GM08714 (cell line): ENCODE measurements around the gene ANKRD29.

Source experiments
- H3K4me3 ChIP-seq: fragments of 200-500 bp; sonication (Bioruptor generic); 2 replicates; pipeline ENCODE4 v1.5.1; 2014; ENCODE audit warnings: mild to moderate bottlenecking, low read length, inconsistent platforms
- ZNF274 ChIP-seq: IDR thresholded peaks from 2 replicates; pipeline ENCODE4 v1.6.1; 2012; ENCODE audit warnings: mild to moderate bottlenecking, low read depth, low read length

Gene ANKRD29, protein sequence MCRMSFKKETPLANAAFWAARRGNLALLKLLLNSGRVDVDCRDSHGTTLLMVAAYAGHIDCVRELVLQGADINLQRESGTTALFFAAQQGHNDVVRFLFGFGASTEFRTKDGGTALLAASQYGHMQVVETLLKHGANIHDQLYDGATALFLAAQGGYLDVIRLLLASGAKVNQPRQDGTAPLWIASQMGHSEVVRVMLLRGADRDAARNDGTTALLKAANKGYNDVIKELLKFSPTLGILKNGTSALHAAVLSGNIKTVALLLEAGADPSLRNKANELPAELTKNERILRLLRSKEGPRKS

GRCh38 chr18:23662309-23663263 lies at the start of gene ANKRD29:
ANKRD29 (minus strand) TSS chr18:23662911; CDS start chr18:23662730, 181 bp downstream.
- TF ChIP-seq ZNF274, result no peak
- H3K4me3 ChIP-seq, result peak within 1 kb of the TSS; percentile 78

DNA sequence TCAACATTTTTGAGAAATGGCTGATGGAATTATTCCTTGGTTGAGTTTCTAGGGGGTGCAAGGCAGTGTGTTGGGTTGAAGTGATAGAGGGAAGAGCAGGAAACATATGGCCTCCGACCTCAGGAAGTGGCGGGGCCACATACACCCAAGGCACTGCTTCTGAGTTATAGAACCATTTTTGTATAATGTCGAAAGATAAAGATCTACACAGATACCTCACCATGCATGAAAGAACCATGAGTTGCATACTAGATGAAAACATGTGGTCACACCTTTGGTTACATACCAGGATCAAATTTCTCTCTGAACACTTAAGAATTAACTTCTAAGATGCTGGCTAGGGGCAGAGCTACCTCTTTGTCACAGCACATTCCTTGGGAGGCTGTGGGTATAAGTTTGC lies 49.7 kb upstream of the ANKRD29 start:
- no peak overlapping the region for H3K4me3 ChIP-seq
- no peak for TF ChIP-seq ZNF274

- TF ChIP-seq ZNF274, result no peak
- no peak overlapping the region for H3K4me3 ChIP-seq
Measured at GRCh38 chr18:23711426-23711825, 48.7 kb upstream of the ANKRD29 start.

DNA sequence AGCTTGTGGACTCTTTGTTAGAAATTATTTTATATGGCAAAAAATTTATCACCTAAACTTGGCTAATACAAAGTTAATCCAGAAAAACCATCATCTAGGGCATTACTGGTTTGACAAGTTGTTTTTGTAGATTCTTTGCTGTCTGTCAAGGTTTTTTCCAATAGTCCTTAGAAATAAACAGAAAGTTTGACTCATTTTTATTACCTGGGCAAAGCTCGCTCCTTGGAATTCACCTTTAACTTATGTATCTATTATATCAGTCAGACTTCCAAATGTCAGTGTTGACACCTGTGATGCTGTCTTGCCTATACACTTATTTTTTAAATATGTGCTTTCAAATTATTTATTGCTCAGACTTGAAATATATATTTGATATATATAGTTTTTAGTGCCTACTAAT lies 48.2 kb upstream of the ANKRD29 start:
- TF ChIP-seq ZNF274, result no peak

GRCh38 chr18:23710068-23710527 lies 47.4 kb upstream of the ANKRD29 start:
- no peak for TF ChIP-seq ZNF274
- no peak overlapping the region for H3K4me3 ChIP-seq

More for the DNA sequence above, 48.2 kb upstream of the ANKRD29 start:
- no peak overlapping the region for H3K4me3 ChIP-seq

DNA sequence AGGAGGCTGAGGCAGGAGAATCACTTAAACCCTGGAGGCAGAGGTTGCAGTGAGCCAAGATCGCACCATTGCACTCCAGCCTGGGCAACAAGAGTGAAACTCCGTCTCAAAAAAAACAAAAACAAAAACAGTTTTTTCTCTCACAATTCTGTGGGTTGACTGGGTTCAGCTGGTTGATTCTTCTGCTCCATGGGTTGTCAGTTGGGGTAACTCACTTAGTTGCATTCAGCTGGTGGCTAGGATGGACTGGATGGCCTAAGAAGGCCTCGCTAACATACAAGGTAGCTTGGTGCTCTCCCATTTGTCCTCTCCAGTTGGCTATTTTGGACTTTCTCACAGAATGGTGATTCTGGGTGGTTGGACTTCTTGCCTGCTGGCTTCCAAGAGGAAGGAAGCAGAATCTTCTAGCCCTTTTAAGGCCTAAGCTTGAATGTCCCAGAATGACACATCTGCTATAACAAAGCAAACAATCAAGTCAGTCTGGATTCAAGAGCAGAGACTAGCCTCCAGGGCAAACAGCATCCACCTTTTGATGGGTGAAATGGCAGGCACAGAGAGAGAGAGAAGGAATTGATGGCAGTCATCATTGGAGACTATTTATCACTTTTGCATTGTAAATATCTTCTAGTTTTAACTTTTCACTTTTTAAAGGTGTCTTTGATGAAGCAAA lies 44.4 kb upstream of the ANKRD29 start:
- no peak for TF ChIP-seq ZNF274
- no peak overlapping the region for H3K4me3 ChIP-seq

DNA sequence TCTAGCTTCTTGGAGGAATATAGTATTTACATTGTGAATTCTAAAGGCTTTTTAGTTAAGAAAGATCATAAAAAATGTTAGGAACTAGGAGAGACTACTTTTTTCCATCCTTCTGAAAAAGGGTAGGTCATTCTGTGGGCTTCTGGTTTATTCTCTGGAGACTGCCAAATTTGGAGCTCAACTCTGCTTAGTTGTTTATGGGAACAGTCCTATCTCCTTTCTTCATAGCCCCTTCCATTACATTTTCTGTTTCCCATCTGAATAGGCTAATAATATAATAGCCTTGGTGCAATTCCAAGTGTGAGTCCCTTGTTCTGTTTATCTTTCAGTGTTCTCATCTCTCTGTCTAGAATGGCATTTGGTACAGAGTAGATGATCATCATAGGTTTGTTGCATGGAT lies 42.1 kb upstream of the ANKRD29 start:
- H3K4me3 ChIP-seq, result no peak overlapping the region
- no peak for TF ChIP-seq ZNF274

DNA sequence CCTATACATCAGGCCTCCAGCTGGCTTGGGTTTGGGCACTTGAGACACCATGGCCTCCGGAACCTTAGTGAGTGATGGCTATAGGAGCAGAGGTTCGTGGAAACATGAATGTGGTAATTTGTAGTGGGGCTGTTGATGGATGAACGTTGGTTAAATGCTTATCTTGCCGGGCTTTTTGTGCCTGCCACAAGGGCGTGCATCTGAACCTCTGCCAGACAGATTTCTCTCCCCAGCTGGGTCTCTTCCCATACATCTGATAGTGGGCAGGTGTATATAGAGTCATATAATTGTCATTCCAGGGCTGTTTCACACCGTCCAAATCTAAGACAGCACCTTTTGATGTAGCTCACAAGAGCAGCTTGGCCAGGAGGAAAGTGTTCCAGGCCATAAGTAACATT lies 41.3 kb upstream of the ANKRD29 start:
- no peak for TF ChIP-seq ZNF274
- H3K4me3 ChIP-seq, result no peak overlapping the region

- TF ChIP-seq ZNF274, result no peak
- H3K4me3 ChIP-seq, result no peak overlapping the region
Measured at GRCh38 chr18:23703057-23703986, 40.6 kb upstream of the ANKRD29 start.

- TF ChIP-seq ZNF274, result no peak
- no peak overlapping the region for H3K4me3 ChIP-seq
Measured at GRCh38 chr18:23702606-23703005, 39.9 kb upstream of the ANKRD29 start.

DNA sequence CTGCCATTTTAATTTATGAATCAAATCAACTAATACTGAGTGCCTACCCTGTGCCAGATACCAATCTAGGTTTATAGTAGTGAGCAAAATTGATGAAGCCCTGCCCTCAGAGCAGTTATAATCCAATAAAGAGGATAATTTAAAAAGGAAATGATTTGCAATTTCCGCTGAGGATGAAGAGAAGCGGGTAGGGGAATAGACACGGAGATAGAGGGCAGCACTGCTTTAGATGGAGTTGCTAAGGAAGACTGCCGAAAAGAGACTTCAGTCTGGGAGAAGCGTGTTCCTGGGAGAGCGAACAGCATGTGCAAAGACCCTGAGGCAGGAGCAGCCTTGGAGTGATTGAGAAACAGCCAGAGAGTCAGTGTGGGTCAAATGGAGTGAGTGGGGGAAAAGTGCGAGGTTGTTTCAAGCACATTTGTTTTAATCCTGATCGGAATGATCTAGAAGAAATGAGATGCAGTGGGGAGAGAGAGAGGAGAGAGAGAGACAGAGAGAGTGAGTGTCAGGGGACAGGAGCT lies 38.9 kb upstream of the ANKRD29 start:
- H3K4me3 ChIP-seq, result no peak overlapping the region
- no peak for TF ChIP-seq ZNF274

DNA sequence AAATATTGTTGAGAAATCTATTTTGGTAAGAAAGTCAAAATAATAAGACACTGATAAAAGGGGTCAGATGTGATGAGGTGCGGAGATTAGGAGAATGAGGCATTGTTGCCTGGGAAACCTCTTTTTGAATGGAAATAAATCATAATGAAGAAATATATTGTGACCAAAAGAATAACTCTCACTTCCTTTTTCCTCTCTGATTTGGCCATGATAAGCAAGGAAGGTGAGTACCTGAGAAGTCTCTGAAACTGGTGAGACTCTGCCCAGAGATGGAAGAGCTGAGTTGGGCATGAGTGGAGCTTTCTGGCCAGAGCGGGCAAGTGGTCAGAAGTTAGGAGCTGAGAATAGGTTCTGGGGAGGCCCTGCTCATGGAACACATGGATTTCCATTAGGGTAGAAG lies 38.3 kb upstream of the ANKRD29 start:
- H3K4me3 ChIP-seq, result no peak overlapping the region
- no peak for TF ChIP-seq ZNF274

GRCh38 chr18:23694637-23695430 lies 32.1 kb upstream of the ANKRD29 start:
- H3K4me3 ChIP-seq, result no peak overlapping the region
- no peak for TF ChIP-seq ZNF274
